Right lobe of liver (tissue), 4 donors: ENCODE data around the gene ATP5F1B.

Source experiments
- CTCF ChIP-seq, 4 donors: fragments of 200-600 bp in 3 of 4; fragments of 450-650 bp in 1 of 4; IDR thresholded peaks; one replicate each; pipeline versions ENCODE4 v1.5.1 to v1.8.0; 2016 to 2022; ENCODE audit warnings: antibody characterized with exemption in 4 of 4, mild to moderate bottlenecking in 2 of 4
- POLR2A ChIP-seq: fragments of 450-650 bp; IDR thresholded peaks from one replicate; pipeline ENCODE4 v1.6.1; 2017; ENCODE audit warnings: antibody characterized with exemption, mild to moderate bottlenecking
- donor health status: DM: no; HTN: no; CAD: no.
- donor health status: DM: no; HTN: no; CAD: no.
- donor health status: DM: no; HTN: yes; CAD: no.

GRCh38 chr12:56589783-56590182 is 56.0 kb downstream of the ATP5F1B start:
- no peak for TF ChIP-seq POLR2A
- TF ChIP-seq CTCF (IDR thresholded peaks at IDR 0.05): no peak
